Breast epithelium (tissue), 3 donors: ENCODE measurements around the gene TMSB4X.

Experiments
- CTCF ChIP-seq, 3 donors: fragments of 450-650 bp; IDR thresholded peaks; one replicate each; pipeline ENCODE4 v1.5.1; 2016 to 2017; ENCODE audit warnings: antibody characterized with exemption in 3 of 3, mild to moderate bottlenecking in 3 of 3, moderate library complexity in 3 of 3
- POLR2A ChIP-seq: fragments of 450-650 bp; IDR thresholded peaks from one replicate; pipeline ENCODE4 v1.6.1; 2016; ENCODE audit warnings: antibody characterized with exemption, mild to moderate bottlenecking, moderate library complexity
- POLR2AphosphoS5 ChIP-seq, 3 donors: sonication (generic); formaldehyde crosslinking; IDR thresholded peaks; one replicate each; pipeline ENCODE4 v1.6.1; 2017; ENCODE audit warnings: antibody characterized with exemption in 3 of 3

- TF ChIP-seq POLR2A (no peak), CTCF (IDR thresholded peaks at IDR 0.05) (no peak), POLR2AphosphoS5 (IDR thresholded peaks at IDR 0.05) (no peak)
Measured at GRCh38 chrX:13023567-13023966, 48.7 kb downstream of the TMSB4X start.
